BE2C (cell line): Measurements from ENCODE around the gene SPIC.
"Not testable (repeated sequence)": the region's sequence is repeated elsewhere in the genome, so short reads cannot be mapped to it uniquely, and the experiment has no call there.

Source experiments
- DNase-seq: peaks from one replicate; pipeline ENCODE4 v3.0.0-alpha.2; 2020
- H3K27me3 ChIP-seq: fragments of 250-450 bp; sonication (Bioruptor Pico); 2 replicates; pipeline ENCODE4 v1.5.1; 2020; ENCODE audit warnings: mild to moderate bottlenecking
- H3K36me3 ChIP-seq: fragments of 250-450 bp; sonication (Bioruptor Pico); 2 replicates; pipeline ENCODE4 v1.5.1; 2020; ENCODE audit warnings: mild to moderate bottlenecking
- H3K4me1 ChIP-seq: fragments of 250-450 bp; sonication (Bioruptor Pico); 2 replicates; pipeline ENCODE4 v1.5.1; 2020
- H3K4me3 ChIP-seq: 2 replicates; pipeline ENCODE4 v1.5.1; 2011; ENCODE audit warnings: low read depth, low read length
- H3K9me3 ChIP-seq: fragments of 250-450 bp; sonication (Bioruptor Pico); 2 replicates; pipeline ENCODE4 v1.5.1; 2020
- TF ChIP-seq, protein P1 (sequence below): IDR thresholded peaks from 2 replicates; pipeline ENCODE4 v1.5.1; 2012; ENCODE audit warnings: mild to moderate bottlenecking, low read depth, low read length

Gene SPIC

DNA sequence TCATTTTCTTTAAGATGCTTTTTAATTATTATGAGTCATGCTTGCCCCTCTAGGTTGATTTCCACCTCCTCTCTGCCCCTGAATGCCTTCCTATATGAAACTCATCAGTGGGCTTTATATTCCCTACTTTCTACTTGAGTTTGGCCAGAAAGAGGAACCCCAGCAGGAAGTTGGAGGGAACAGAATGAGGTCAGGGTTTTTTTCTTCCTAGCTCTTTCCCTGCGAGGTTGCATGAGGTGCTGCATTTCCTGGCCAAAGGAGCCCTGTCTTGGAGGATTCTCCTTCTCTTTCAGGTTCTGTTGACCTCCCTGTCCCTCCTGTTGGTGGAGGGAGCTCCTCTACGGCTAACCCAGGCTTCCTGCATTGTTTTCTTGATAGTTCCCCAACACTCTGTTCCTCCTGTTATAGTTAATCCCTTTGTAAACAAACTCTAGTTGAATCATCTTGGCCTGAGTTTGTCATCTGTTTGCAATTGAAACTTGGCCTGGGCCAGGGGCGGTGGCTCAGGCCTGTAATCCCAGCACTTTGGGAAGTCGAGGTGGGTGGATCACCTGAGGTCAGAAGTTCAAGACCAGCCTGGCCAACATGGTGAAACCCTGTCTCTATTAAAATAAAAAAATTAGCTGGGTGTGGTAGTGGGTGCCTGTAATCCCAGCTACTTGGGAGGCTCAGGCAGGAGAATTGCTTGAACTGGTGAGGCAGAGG, 15.3 kb upstream of the SPIC start:
- Histone ChIP-seq H3K36me3 (no peaks in the 10 kb centered on the region), H3K4me3 (no peak overlapping the region), H3K4me1 (no peaks in the 10 kb centered on the region), H3K9me3 (no peaks in the 10 kb centered on the region), H3K27me3 (no peaks in the 10 kb centered on the region)
- TF ChIP-seq, protein P1, sequence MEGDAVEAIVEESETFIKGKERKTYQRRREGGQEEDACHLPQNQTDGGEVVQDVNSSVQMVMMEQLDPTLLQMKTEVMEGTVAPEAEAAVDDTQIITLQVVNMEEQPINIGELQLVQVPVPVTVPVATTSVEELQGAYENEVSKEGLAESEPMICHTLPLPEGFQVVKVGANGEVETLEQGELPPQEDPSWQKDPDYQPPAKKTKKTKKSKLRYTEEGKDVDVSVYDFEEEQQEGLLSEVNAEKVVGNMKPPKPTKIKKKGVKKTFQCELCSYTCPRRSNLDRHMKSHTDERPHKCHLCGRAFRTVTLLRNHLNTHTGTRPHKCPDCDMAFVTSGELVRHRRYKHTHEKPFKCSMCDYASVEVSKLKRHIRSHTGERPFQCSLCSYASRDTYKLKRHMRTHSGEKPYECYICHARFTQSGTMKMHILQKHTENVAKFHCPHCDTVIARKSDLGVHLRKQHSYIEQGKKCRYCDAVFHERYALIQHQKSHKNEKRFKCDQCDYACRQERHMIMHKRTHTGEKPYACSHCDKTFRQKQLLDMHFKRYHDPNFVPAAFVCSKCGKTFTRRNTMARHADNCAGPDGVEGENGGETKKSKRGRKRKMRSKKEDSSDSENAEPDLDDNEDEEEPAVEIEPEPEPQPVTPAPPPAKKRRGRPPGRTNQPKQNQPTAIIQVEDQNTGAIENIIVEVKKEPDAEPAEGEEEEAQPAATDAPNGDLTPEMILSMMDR = no peak
- no peak for DNase-seq

DNA sequence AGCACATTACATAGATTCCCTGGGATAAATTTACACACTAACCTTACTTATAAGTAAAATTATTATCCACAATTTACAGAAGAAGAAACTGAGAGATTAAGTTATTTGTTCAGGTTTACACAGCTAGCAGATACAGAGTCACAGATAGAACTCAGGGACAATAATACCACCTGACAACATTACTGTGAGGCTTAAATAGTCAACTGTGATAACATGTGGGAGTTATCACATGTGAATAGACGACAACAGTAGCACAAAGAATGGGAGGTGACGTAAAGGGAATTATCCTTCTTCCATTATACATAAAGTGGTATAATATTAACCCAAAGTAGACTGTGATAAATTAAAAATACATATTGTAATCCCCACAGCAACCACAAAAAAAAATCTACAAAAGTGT, 6.2 kb upstream of the SPIC start:
- no peak for DNase-seq
- H3K4me1 ChIP-seq = no peaks in the 10 kb centered on the region
- H3K4me3 ChIP-seq = no peak overlapping the region
- no peaks in the 10 kb centered on the region for H3K9me3 ChIP-seq
- H3K36me3 ChIP-seq = no peaks in the 10 kb centered on the region
- no peaks in the 10 kb centered on the region for H3K27me3 ChIP-seq
- TF ChIP-seq, protein P1 = no peak

DNA sequence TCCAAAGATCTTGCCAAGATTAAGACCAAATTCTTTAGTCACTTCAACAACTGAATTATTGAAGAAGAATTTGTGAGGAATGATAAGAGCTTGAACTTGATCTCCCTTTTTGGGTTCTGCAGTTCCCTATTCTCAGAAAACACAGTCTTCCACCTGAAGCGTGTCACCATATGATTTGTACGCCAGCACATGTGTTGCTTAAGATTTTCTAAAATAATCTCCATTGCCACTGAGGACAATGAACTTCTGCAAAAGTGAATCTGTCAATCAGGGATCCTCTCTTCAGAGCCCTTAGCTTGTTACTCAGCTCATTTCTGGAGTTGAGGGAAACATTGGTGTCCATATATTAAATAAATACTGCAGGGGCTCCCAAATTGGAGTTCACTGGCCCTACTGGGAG, 4.2 kb upstream of the SPIC start:
- H3K4me1 ChIP-seq = no peaks in the 10 kb centered on the region
- no peaks in the 10 kb centered on the region for H3K36me3 ChIP-seq
- H3K4me3 ChIP-seq = no peak overlapping the region
- no peaks in the 10 kb centered on the region for H3K27me3 ChIP-seq
- no peaks in the 10 kb centered on the region for H3K9me3 ChIP-seq
- TF ChIP-seq, protein P1 = no peak
- no peak for DNase-seq

DNA sequence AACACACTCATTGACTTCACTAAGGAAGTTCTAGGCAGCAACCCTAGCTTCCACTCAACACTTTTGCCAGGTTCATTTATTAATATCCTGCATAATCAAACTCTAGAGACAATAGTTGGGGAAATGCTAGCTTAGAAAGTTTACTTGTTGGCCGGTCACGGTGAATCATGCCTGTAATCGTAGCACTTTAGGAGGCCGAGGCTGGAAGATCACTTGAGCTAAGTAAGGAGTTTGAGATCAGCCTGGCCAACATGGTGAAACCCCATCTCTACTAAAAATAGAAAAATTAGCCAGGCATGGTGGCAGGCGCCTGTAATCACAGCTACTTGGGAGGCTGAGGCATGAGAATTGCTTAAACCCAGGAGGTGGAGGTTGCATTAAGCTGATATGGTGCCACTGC, 3.3 kb upstream of the SPIC start:
- H3K36me3 ChIP-seq, H3K4me1 ChIP-seq, DNase-seq, H3K27me3 ChIP-seq, H3K4me3 ChIP-seq, H3K9me3 ChIP-seq: not testable (repeated sequence)

DNA sequence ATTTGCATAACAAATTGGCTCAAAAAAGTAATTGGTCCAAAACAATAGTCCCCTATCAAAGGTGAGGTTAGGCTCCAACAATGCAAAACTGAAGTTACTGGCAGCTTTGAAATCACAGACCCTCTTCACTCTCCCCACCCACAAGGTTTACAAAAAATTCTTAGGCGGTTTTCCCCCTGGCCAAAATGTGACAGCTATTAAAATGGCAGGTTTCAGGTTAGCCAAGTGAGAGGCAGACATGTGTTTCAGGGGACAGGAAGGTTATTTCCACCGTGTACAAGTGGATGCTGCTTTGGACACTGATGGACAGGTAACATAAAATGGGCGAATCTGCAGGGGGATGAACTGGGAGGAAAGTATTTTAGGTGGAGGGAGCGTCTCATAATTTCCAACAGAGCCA, 888 bp upstream of the SPIC start:
- TF ChIP-seq, protein P1 = no peak
- Histone ChIP-seq H3K36me3 (no peaks in the 10 kb centered on the region), H3K9me3 (no peaks in the 10 kb centered on the region), H3K4me1 (no peaks in the 10 kb centered on the region), H3K4me3 (no peak overlapping the region), H3K27me3 (no peaks in the 10 kb centered on the region)
- no peak for DNase-seq

DNA sequence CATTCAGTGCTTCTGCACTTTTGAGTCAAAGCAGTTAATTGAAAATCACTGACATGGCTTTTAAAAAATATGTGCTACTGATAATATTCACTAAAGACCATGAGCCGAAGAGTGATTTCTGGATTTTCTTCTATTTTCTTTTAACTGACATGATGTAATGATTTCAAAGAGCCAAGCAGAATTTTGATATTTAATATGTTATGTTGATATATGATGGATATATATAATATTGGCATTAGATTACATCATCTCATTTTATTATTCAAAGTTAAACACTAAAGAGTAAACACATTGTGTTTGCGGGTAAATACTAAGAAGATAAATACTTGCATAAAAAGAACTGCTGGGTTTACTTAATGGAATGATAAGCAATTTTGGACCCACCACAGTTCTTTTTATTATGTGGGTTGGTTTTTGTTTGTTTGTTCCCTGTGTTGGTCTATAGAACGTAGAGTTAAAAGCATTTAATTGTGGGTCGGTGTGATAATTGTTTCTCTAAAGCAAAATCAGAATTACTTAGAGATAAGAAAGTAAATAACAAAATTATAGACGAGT, 692 bp downstream of the SPIC start:
- Histone ChIP-seq H3K9me3 (no peaks in the 10 kb centered on the region), H3K4me1 (no peaks in the 10 kb centered on the region), H3K27me3 (no peaks in the 10 kb centered on the region), H3K4me3 (no peak overlapping the region), H3K36me3 (no peaks in the 10 kb centered on the region)
- TF ChIP-seq, protein P1 = no peak
- no peak for DNase-seq
